ENCODE measurements around the gene S1PR3. TPM values are rescaled to one million over a fixed set of nuclear protein-coding genes. Genes with fewer than 3 reads are reported as not detected.
"Not testable (repeated sequence)": the region's sequence is repeated elsewhere in the genome, so short reads cannot be mapped to it uniquely, and the experiment has no call there.

Gene S1PR3
- total RNA-seq: 10.0 TPM
- long read RNA-seq, full-length matches to known transcripts: 16 of 17 reads
- long read RNA-seq, partial matches to known transcripts: 0 of 17 reads
- long read RNA-seq, other reads (novel, unspliced or antisense): 1 of 17 reads

DNA sequence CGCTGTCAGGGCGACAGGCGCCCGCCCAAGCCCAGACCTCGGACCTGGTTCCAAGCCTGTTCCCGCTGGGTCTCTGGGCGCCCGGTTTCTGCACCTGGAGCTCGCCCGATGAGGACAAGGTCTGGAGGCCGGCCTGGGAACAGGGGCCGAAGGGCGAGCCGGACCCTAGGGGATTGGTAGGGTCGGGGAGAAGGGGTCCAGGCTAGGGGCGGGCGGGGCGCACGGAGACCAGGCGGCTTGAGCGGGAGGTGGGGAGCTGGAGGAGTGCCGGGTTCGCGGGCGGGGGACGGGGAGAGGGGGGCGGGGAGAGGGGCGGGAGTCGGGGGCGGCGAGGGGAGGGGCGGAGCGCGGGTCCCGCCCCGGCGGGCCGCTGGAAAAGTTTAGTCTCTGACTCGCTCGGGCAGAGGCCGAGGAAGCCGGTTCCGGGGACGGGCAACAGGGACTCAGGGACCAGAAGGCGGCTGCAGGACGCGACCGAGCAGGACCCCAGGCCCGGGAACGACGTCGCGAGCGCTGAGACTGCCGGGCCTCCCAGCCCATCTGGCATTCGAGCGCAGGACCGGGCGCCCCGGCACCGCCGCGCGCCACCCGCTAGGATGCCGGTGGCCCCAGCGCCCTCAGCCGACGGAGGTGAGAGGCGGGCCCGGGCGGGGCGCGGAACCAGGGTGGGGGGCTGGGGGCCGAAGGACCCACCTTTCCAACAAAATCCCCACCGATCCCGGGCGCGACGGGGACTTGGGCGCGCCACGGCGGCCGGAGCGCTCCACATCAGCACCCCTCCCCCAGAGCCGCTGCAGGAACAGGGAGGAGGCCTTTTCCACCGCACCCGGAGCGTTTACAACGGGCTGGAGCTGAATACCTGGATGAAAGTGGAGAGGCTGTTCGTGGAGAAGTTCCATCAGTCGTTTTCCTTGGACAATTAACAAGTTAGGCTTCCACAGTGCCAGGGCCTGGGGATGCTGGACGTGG, at the start of gene S1PR3:
S1PR3 (plus strand) TSS at position 403 of the 969 bp plus-strand sequence. CDS start 9,733 bp downstream, outside the sequence.
- ATAC-seq (peak; percentile 78 to 87), DNase-seq (peak; percentile 63)
- Histone ChIP-seq H3K27ac (peak within 1 kb of the TSS; percentile 62), H3K4me3 (peak within 1 kb of the TSS; percentile 66), H3K27me3 (ENCODE audit: low read depth) (peaks cover 11% of the 10 kb centered on the region), H3K9me3 (no peaks in the 10 kb centered on the region), H3K36me3 (no peaks in the 10 kb centered on the region), H3K4me1 (peaks cover 33% of the 10 kb centered on the region)
- intact Hi-C loops (cut with DNase I): loop anchor here (10.0 kb wide), 1 partner anchor 397 kb away; no protein-coding TSS in a partner anchor
- TF ChIP-seq CTCF (IDR thresholded peaks at IDR 0.05): no peak

DNA sequence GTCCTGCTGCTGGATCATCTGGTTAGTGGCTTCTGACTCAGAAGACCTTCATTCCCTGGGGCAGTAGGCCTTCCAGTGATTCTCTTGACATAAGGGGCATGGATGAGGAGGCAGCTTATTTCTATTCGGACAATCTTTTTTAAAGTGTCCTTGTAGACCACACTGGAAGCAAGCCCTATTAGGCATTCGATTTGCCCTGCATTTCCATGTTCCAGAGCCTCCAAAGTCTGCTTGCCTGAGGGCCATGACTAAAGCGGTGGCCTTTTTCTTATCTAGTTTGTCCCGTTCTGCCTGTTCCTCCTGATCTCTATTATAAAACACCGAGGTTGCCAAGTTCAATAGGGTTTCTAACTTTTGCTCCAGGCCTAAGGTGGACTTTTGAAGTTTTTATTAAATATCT, 49.7 kb upstream of the S1PR3 start:
- H3K27ac ChIP-seq, H3K36me3 ChIP-seq: not testable (repeated sequence)

GRCh38 chr9:88942411-88942810, 48.9 kb upstream of the S1PR3 start:
- Histone ChIP-seq H3K27me3 (ENCODE audit: low read depth) (no peaks in the 10 kb centered on the region), H3K36me3 (no peaks in the 10 kb centered on the region), H3K27ac (no peak overlapping the region), H3K9me3 (no peaks in the 10 kb centered on the region), H3K4me1 (no peaks in the 10 kb centered on the region), H3K4me3 (no peak overlapping the region)
- intact Hi-C loops (cut with DNase I): no loop called here
- DNase-seq: no peak
- no peak for ATAC-seq
- no peak for TF ChIP-seq CTCF (IDR thresholded peaks at IDR 0.05)

More for the DNA sequence above, 49.7 kb upstream of the S1PR3 start:
- DNase-seq; ATAC-seq; H3K9me3 ChIP-seq; H3K27me3 ChIP-seq (ENCODE audit: low read depth); H3K4me1 ChIP-seq; intact Hi-C loops (cut with DNase I); H3K4me3 ChIP-seq: not testable (repeated sequence)

DNA sequence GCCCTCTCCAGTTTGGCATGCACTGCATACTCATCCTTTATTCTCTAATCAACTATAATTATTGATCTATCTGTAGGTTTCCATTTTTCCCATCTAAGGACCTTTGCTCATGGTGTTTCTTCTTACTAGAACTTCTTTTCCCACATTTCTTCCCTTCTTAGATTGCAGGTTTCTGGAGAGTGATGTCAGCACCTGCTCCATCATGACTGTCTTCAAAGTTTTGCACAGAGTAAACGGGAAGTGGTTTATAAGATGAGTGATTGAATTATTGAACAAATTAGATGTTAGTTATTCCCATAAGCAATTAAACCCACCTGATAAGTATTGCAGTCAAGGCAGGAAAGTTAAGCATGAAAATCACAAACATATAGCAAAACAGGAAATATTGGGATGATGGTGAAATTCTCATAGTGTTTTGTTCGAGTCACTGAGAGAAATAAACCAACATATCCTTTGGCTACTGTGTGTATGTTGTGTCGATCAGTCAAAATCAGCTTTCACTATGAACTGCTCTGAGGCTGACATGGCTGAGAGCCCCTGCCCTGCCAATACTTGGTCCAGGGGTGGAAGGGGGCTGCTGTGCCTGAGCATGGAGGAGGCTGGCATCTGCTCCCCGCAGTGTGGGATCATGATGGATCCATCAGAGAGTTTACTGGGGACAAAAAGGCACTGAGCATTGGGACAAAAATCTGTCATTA, 45.5 kb upstream of the S1PR3 start:
- Histone ChIP-seq H3K27ac (no peak overlapping the region), H3K4me1 (peaks cover 10% of the 10 kb centered on the region), H3K36me3 (no peaks in the 10 kb centered on the region), H3K9me3 (no peaks in the 10 kb centered on the region), H3K27me3 (ENCODE audit: low read depth) (no peaks in the 10 kb centered on the region), H3K4me3 (no peak overlapping the region)
- DNase-seq (no peak), ATAC-seq (no peak)
- intact Hi-C loops (cut with DNase I): no loop called here
- no peak for TF ChIP-seq CTCF (IDR thresholded peaks at IDR 0.05)

DNA sequence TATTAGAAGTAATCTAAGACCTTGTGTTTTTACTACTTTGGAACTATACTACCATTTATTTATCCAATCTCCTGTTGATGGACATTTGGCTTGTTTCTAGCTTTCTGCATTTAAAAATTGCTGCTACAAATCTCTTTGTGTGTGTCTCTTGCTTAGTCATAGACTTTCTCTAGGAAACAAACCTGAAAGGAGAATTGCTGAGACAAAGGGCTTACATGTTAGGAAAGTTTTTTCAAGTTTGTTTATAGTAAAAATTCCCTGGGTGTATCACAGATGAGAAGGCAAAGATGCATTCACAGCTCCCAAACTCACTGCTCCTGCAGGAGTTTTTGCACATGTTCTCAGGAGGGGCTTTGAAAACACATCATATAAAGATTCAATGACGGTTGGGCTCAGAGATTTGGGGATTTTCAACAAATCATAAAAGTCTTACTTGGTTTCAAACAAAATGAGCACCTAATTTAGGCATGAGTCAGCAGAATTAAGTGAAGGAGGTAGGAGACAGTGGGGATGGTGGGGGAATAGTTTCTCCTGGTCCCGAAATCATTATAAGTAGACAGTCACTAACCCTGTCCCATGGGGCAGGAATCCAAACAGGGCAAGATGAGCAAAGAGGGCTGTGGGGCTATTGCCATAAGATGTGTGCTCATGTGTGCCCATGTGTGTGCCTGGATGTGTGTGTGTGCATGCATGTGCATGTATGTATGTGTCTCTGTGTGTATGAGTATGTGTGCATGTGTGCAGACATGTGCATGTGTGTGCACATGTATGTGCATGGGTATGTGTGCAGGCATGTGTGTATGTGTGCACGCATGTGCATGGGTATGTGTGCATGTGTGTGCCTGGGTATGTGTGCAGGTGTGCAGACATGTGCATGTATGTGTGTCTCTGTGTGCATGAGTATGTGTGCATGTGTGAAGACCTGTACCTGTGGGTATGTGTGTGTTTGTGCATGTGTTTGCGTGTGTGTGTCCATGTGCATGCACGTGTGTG, 43.4 kb upstream of the S1PR3 start:
- H3K27me3 ChIP-seq (ENCODE audit: low read depth): no peaks in the 10 kb centered on the region
- no peak for TF ChIP-seq CTCF (IDR thresholded peaks at IDR 0.05)
- H3K9me3 ChIP-seq: no peaks in the 10 kb centered on the region
- no peaks in the 10 kb centered on the region for H3K36me3 ChIP-seq
- ATAC-seq: no peak
- peaks cover 15% of the 10 kb centered on the region for H3K4me1 ChIP-seq
- H3K27ac ChIP-seq: no peak overlapping the region
- intact Hi-C loops (cut with DNase I): no loop called here
- H3K4me3 ChIP-seq: no peak overlapping the region
- DNase-seq: no peak

All from lower lobe of right lung (tissue), 2 donors.